Measurements from ENCODE around the gene KRT72. TPM values are rescaled to one million over a fixed set of nuclear protein-coding genes. Genes with fewer than 3 reads are reported as not detected.

Gene KRT72
- total RNA-seq, 6 donors from 2014 or later, result 0.11 to 0.37 TPM; not detected in 4

- Histone ChIP-seq H3K4me3 (no peak overlapping the region), H3K9me3 (no peaks in the 10 kb centered on the region), H3K4me1 (no peaks in the 10 kb centered on the region), H3K27ac (no peak overlapping the region), H3K36me3 (no peaks in the 10 kb centered on the region), H3K27me3 (no peaks in the 10 kb centered on the region)
- TF ChIP-seq POLR2AphosphoS5 (IDR thresholded peaks at IDR 0.05) (no peak), POLR2A (IDR thresholded peaks at IDR 0.05) (no peak), EP300 (IDR thresholded peaks at IDR 0.05) (no peak)
- TF ChIP-seq, protein P1, sequence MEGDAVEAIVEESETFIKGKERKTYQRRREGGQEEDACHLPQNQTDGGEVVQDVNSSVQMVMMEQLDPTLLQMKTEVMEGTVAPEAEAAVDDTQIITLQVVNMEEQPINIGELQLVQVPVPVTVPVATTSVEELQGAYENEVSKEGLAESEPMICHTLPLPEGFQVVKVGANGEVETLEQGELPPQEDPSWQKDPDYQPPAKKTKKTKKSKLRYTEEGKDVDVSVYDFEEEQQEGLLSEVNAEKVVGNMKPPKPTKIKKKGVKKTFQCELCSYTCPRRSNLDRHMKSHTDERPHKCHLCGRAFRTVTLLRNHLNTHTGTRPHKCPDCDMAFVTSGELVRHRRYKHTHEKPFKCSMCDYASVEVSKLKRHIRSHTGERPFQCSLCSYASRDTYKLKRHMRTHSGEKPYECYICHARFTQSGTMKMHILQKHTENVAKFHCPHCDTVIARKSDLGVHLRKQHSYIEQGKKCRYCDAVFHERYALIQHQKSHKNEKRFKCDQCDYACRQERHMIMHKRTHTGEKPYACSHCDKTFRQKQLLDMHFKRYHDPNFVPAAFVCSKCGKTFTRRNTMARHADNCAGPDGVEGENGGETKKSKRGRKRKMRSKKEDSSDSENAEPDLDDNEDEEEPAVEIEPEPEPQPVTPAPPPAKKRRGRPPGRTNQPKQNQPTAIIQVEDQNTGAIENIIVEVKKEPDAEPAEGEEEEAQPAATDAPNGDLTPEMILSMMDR (IDR thresholded peaks at IDR 0.05), result no peak
- ATAC-seq (ENCODE audit: low FRiP score in 2 of 2) (no peak), DNase-seq (no peak)
- 72 to 77% methylated on average over 7 to 9 of the region's 9 CpGs for WGBS, 2 donors
Measured at GRCh38 chr12:52585946-52586345, 15.3 kb downstream of the KRT72 start.

GRCh38 chr12:52585066-52585465 is 16.2 kb downstream of the KRT72 start:
- H3K4me1 ChIP-seq, result no peaks in the 10 kb centered on the region
- no peak overlapping the region for H3K4me3 ChIP-seq
- TF ChIP-seq EP300 (IDR thresholded peaks at IDR 0.05) (no peak), POLR2AphosphoS5 (IDR thresholded peaks at IDR 0.05) (no peak), POLR2A (IDR thresholded peaks at IDR 0.05) (no peak)
- TF ChIP-seq, protein P1 (IDR thresholded peaks at IDR 0.05), result no peak
- no peak for ATAC-seq (ENCODE audit: low FRiP score in 2 of 2)
- 81 to 85% methylated on average over 3 of the region's 3 CpGs for WGBS, 2 donors
- no peaks in the 10 kb centered on the region for H3K27me3 ChIP-seq
- DNase-seq, result no peak
- no peaks in the 10 kb centered on the region for H3K9me3 ChIP-seq
- H3K36me3 ChIP-seq, result no peaks in the 10 kb centered on the region
- no peak overlapping the region for H3K27ac ChIP-seq

GRCh38 chr12:52584156-52584682 is 17.0 kb downstream of the KRT72 start:
- Histone ChIP-seq H3K4me3 (no peak overlapping the region), H3K9me3 (no peaks in the 10 kb centered on the region), H3K4me1 (no peaks in the 10 kb centered on the region), H3K27ac (no peak overlapping the region), H3K27me3 (no peaks in the 10 kb centered on the region), H3K36me3 (no peaks in the 10 kb centered on the region)
- 83 to 87% methylated on average over 9 of the region's 9 CpGs for WGBS, 2 donors
- DNase-seq (no peak), ATAC-seq (ENCODE audit: low FRiP score in 2 of 2) (no peak)
- TF ChIP-seq POLR2AphosphoS5 (IDR thresholded peaks at IDR 0.05), result no peak
- TF ChIP-seq, protein P1 (IDR thresholded peaks at IDR 0.05), result no peak
- TF ChIP-seq EP300 (IDR thresholded peaks at IDR 0.05), result no peak
- TF ChIP-seq POLR2A (IDR thresholded peaks at IDR 0.05), result no peak

DNA sequence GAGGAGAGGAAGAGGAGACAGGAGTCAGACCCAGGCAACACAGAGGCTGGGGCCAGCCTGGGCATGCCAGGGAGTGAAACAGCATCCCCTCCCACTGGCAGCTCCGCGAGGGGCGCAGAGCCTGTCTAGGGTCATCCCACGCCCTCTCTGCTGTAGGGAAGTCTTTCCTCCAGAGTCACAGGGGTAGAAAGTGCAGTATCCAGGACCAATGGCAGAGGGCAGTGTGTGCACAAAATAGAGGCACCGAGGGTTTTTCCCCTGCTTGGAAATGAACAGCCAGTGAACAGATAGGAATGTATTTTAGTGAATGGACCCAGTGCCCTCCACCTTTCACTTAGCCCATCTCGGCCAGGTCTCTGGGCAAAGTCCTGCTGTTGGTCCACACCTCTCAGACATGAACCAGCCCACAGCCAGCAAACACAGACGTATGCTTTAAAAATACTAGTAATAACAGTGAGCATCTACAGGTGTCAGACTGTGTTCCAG is 18.2 kb downstream of the KRT72 start:
- H3K4me1 ChIP-seq, result no peaks in the 10 kb centered on the region
- no peak for TF ChIP-seq POLR2AphosphoS5 (IDR thresholded peaks at IDR 0.05)
- TF ChIP-seq POLR2A (IDR thresholded peaks at IDR 0.05), result no peak
- TF ChIP-seq, protein P1 (IDR thresholded peaks at IDR 0.05), result peak; percentile 41 to 82 (median 64)
- no peak for TF ChIP-seq EP300 (IDR thresholded peaks at IDR 0.05)
- ATAC-seq (ENCODE audit: low FRiP score in 2 of 2) (peak; percentile 74 to 77), DNase-seq (peak; percentile 49 to 51)
- no peak overlapping the region for H3K27ac ChIP-seq
- no peaks in the 10 kb centered on the region for H3K36me3 ChIP-seq
- no peak overlapping the region for H3K4me3 ChIP-seq
- no peaks in the 10 kb centered on the region for H3K27me3 ChIP-seq
- WGBS, 2 donors, result 13 to 16% methylated on average over 6 to 7 of the region's 7 CpGs
- no peaks in the 10 kb centered on the region for H3K9me3 ChIP-seq

DNA sequence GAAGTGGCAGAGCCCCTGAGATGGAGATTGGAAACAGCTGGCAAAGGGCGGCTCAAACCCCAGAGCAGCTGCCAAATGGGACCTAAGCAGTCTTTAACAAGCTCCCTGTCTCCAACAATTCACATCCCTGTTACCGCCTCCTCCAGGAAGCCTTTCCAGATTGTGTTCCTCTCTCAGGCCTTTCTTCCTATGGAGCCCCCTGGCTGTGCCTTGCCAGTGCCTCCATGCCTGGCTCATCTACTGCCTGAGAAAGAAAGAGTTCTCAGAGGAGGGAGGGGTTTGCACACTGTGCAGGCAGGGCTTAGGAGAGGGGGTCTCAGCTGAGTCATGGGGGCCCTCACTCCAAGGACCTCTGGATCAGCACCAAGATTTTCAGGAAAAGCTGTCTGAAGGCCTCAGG is 18.8 kb downstream of the KRT72 start:
- TF ChIP-seq POLR2AphosphoS5 (IDR thresholded peaks at IDR 0.05), result no peak
- TF ChIP-seq, protein P1 (IDR thresholded peaks at IDR 0.05), result no peak
- TF ChIP-seq POLR2A (IDR thresholded peaks at IDR 0.05), result no peak
- TF ChIP-seq EP300 (IDR thresholded peaks at IDR 0.05), result no peak
- ATAC-seq (ENCODE audit: low FRiP score in 2 of 2), result no peak
- DNase-seq, result no peak
- Histone ChIP-seq H3K27ac (no peak overlapping the region), H3K9me3 (no peaks in the 10 kb centered on the region), H3K4me1 (no peaks in the 10 kb centered on the region), H3K27me3 (no peaks in the 10 kb centered on the region), H3K36me3 (no peaks in the 10 kb centered on the region), H3K4me3 (no peak overlapping the region)
- WGBS, 2 donors, result 78 to 90% methylated on average over 2 of the region's 2 CpGs
